ENCODE data around the gene RFNG.
A peak's percentile ranks its signal among the peaks of the same experiment; 100 is the strongest.

RFNG gene

DNA sequence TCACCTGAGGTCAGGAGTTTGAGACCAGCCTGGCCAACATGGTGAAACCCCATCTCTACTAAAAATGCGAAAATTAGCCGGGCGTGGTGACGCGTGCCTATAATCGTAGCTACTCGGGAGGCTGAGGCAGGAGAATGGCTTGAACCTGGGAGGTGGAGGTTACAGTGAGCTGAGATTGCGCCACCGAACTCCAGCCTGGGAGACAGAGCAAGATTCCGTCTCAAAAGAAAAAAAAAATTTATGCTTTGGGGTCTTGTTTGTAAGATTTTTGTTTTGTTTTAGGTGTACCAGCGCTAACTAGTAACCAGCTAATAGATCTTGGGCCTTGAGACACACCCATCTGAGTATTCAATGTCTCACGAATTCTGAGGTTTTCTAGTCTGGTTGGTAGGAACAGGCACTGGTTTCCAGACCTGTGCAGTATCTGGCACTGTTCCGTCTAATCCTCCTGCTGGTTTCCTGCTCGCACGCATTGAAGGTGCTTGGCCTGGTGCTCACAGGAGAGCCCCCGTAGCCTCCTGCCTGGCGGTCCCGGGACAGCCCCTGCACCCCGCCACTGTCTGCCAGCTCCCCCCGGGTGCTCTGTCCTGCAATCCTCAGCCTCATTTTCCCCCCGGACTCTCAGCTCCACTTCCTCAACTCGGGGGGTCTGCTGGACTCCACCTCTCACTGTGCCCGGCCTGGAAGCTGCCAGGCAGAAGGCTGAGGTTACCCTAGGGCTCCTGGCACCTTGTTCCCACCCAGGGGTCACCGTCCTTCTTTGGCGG lies 24.6 kb upstream of the RFNG start:
- WGBS (ENCODE audit: insufficient coverage, insufficient read length): no CpG with 5 or more reads among the region's 25 CpGs
- H3K36me3 ChIP-seq (ENCODE audit: control insufficient read depth, insufficient read depth, low read length): peaks cover 28% of the 10 kb centered on the region
- no peaks in the 10 kb centered on the region for H3K27me3 ChIP-seq (ENCODE audit: control insufficient read depth, insufficient read depth, low read length)
- no peak overlapping the region for H3K4me3 ChIP-seq (ENCODE audit: low read length)
- no peak overlapping the region for H3K27ac ChIP-seq (ENCODE audit: low read length)
- H3K4me1 ChIP-seq (ENCODE audit: control insufficient read depth, insufficient read depth, low read length): peaks cover 1% of the 10 kb centered on the region; the same call in 1 of the 2 replicates
- no peaks in the 10 kb centered on the region for H3K9me3 ChIP-seq (ENCODE audit: control insufficient read depth, insufficient read depth, low read length)
- DNase-seq (ENCODE audit: low read depth, low spot score): no peak

GRCh38 chr17:82073446-82073845 lies 21.8 kb upstream of the RFNG start:
- WGBS (ENCODE audit: insufficient coverage, insufficient read length): no CpG with 5 or more reads among the region's 9 CpGs
- H3K9me3 ChIP-seq (ENCODE audit: control insufficient read depth, insufficient read depth, low read length): no peaks in the 10 kb centered on the region
- no peak for DNase-seq (ENCODE audit: low read depth, low spot score)
- H3K4me3 ChIP-seq (ENCODE audit: low read length): no peak overlapping the region
- peaks cover 1% of the 10 kb centered on the region; the same call in 1 of the 2 replicates for H3K4me1 ChIP-seq (ENCODE audit: control insufficient read depth, insufficient read depth, low read length)
- H3K27ac ChIP-seq (ENCODE audit: low read length): no peak overlapping the region
- peaks cover 5% of the 10 kb centered on the region; the same call in 1 of the 2 replicates for H3K36me3 ChIP-seq (ENCODE audit: control insufficient read depth, insufficient read depth, low read length)
- no peaks in the 10 kb centered on the region for H3K27me3 ChIP-seq (ENCODE audit: control insufficient read depth, insufficient read depth, low read length)

- H3K36me3 ChIP-seq (ENCODE audit: control insufficient read depth, insufficient read depth, low read length): peaks cover 4% of the 10 kb centered on the region; the same call in 1 of the 2 replicates
- WGBS (ENCODE audit: insufficient coverage, insufficient read length): no CpG with 5 or more reads among the region's 6 CpGs
- peaks cover 1% of the 10 kb centered on the region; the same call in 1 of the 2 replicates for H3K4me1 ChIP-seq (ENCODE audit: control insufficient read depth, insufficient read depth, low read length)
- no peak overlapping the region for H3K4me3 ChIP-seq (ENCODE audit: low read length)
- H3K27me3 ChIP-seq (ENCODE audit: control insufficient read depth, insufficient read depth, low read length): no peaks in the 10 kb centered on the region
- DNase-seq (ENCODE audit: low read depth, low spot score): no peak
- no peaks in the 10 kb centered on the region for H3K9me3 ChIP-seq (ENCODE audit: control insufficient read depth, insufficient read depth, low read length)
- no peak overlapping the region for H3K27ac ChIP-seq (ENCODE audit: low read length)
These were observed 21.2 kb upstream of the RFNG start for GRCh38 chr17:82072827-82073226.

DNA sequence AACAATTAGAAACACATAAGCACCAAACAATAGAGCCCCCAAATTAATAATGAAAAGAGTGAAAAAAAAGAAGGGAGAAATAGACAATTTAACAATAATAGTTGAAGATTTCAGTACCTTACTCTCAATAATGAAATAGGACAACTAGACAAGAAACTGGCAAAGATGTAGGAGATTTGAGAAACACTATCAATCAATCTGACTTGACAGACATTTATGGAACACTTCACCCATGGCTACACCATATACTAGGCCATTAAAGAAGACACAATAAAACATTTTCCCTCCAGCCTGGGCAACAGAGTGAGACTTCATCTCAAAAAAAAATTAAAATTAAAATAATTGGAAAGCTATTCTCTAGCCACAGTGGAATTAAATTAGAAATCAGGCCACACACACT lies 19.0 kb upstream of the RFNG start:
- H3K4me3 ChIP-seq (ENCODE audit: low read length): no peak overlapping the region
- H3K4me1 ChIP-seq (ENCODE audit: control insufficient read depth, insufficient read depth, low read length): no peaks in the 10 kb centered on the region
- no peak overlapping the region for H3K27ac ChIP-seq (ENCODE audit: low read length)
- no peaks in the 10 kb centered on the region for H3K9me3 ChIP-seq (ENCODE audit: control insufficient read depth, insufficient read depth, low read length)
- H3K36me3 ChIP-seq (ENCODE audit: control insufficient read depth, insufficient read depth, low read length): no peaks in the 10 kb centered on the region
- no peaks in the 10 kb centered on the region for H3K27me3 ChIP-seq (ENCODE audit: control insufficient read depth, insufficient read depth, low read length)
- no peak for DNase-seq (ENCODE audit: low read depth, low spot score)

- no peaks in the 10 kb centered on the region for H3K9me3 ChIP-seq (ENCODE audit: control insufficient read depth, insufficient read depth, low read length)
- DNase-seq (ENCODE audit: low read depth, low spot score): no peak
- H3K27me3 ChIP-seq (ENCODE audit: control insufficient read depth, insufficient read depth, low read length): no peaks in the 10 kb centered on the region
- no peak within 1 kb of the TSS for H3K27ac ChIP-seq (ENCODE audit: low read length)
- H3K4me1 ChIP-seq (ENCODE audit: control insufficient read depth, insufficient read depth, low read length): peaks cover 3% of the 10 kb centered on the region; the same call in 1 of the 2 replicates
- peaks cover 17% of the 10 kb centered on the region for H3K36me3 ChIP-seq (ENCODE audit: control insufficient read depth, insufficient read depth, low read length)
- peak within 1 kb of the TSS; percentile 79 for H3K4me3 ChIP-seq (ENCODE audit: low read length)
- no CpG with 5 or more reads among the region's 88 CpGs for WGBS (ENCODE audit: insufficient coverage, insufficient read length)
These were observed 14.2 kb upstream of the RFNG start, which contains the start of gene DUS1L for GRCh38 chr17:82065638-82066303. Gene DUS1L (minus strand): TSS chr17:82065804. CDS start chr17:82065059, 745 bp downstream.

DNA sequence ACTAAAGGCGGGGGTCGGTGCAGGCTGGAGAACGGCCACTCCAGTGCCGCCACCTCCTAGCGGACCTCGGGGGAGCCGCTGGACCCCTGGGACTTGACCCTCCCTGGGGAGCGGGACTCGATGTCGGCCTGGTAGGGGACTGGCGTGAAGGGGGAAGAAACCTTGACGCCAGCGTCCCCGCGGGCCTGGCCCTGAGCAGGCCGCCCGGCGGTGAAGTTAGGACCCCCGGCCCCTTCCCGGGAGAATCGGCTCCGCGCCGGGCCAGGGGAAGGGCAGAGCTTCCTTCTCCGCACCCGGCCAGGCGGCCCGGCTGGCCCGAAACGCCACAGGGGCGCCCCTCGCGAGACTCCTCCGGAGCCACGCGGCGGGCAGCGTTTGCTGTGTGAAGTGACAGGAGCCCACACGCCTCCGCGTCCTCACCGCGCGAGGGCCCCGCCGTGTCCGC lies 13.6 kb upstream of the RFNG start:
- Histone ChIP-seq H3K27ac (ENCODE audit: low read length) (no peak overlapping the region), H3K4me3 (ENCODE audit: low read length) (peak overlapping the region; percentile 79), H3K9me3 (ENCODE audit: control insufficient read depth, insufficient read depth, low read length) (no peaks in the 10 kb centered on the region), H3K27me3 (ENCODE audit: control insufficient read depth, insufficient read depth, low read length) (no peaks in the 10 kb centered on the region), H3K36me3 (ENCODE audit: control insufficient read depth, insufficient read depth, low read length) (peaks cover 22% of the 10 kb centered on the region), H3K4me1 (ENCODE audit: control insufficient read depth, insufficient read depth, low read length) (peaks cover 3% of the 10 kb centered on the region; the same call in 1 of the 2 replicates)
- no peak for DNase-seq (ENCODE audit: low read depth, low spot score)
- no CpG with 5 or more reads among the region's 47 CpGs for WGBS (ENCODE audit: insufficient coverage, insufficient read length)

DNA sequence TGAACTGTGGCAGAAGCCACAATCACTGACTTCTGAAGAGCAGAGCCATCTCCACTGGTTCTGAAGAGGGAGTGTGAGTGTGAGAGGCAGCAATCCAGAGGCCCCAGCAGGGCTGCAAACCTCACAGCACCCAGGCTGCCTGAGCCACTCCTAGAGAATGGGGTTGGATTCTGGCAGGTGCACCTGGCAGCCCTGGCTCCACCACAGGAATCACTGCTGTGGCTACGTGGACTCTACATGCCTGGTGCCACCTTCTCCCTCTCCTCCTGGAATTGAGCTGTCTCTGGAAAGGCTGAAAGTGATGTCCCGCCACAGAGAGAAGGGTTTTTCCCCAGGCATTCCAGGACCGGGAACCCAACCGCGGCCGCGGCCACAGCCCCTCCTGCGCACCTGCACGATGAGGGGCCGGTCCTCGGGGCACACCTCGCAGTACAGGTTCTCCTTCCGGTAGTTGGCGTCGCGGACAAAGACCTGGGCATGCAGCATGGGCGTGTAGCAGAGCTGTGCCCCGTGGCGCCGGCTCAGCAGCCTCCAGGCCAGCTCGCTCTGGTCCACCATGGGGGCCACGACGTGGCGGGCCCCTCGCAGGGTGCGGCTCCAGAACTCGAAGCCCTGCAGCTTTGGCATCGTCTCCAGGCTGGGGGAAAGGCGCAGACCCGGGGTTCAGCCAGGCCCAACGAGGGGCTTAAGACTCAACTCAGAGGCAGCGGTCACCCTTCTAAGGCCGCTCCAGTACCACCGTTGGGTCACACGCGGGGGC lies 13.0 kb upstream of the RFNG start:
- WGBS (ENCODE audit: insufficient coverage, insufficient read length): no CpG with 5 or more reads among the region's 36 CpGs
- Histone ChIP-seq H3K4me3 (ENCODE audit: low read length) (peak overlapping the region; percentile 79; the same call in 1 of the 2 replicates), H3K9me3 (ENCODE audit: control insufficient read depth, insufficient read depth, low read length) (no peaks in the 10 kb centered on the region), H3K36me3 (ENCODE audit: control insufficient read depth, insufficient read depth, low read length) (peaks cover 24% of the 10 kb centered on the region), H3K4me1 (ENCODE audit: control insufficient read depth, insufficient read depth, low read length) (peaks cover 3% of the 10 kb centered on the region; the same call in 1 of the 2 replicates), H3K27me3 (ENCODE audit: control insufficient read depth, insufficient read depth, low read length) (no peaks in the 10 kb centered on the region), H3K27ac (ENCODE audit: low read length) (no peak overlapping the region)
- no peak for DNase-seq (ENCODE audit: low read depth, low spot score)

DNA sequence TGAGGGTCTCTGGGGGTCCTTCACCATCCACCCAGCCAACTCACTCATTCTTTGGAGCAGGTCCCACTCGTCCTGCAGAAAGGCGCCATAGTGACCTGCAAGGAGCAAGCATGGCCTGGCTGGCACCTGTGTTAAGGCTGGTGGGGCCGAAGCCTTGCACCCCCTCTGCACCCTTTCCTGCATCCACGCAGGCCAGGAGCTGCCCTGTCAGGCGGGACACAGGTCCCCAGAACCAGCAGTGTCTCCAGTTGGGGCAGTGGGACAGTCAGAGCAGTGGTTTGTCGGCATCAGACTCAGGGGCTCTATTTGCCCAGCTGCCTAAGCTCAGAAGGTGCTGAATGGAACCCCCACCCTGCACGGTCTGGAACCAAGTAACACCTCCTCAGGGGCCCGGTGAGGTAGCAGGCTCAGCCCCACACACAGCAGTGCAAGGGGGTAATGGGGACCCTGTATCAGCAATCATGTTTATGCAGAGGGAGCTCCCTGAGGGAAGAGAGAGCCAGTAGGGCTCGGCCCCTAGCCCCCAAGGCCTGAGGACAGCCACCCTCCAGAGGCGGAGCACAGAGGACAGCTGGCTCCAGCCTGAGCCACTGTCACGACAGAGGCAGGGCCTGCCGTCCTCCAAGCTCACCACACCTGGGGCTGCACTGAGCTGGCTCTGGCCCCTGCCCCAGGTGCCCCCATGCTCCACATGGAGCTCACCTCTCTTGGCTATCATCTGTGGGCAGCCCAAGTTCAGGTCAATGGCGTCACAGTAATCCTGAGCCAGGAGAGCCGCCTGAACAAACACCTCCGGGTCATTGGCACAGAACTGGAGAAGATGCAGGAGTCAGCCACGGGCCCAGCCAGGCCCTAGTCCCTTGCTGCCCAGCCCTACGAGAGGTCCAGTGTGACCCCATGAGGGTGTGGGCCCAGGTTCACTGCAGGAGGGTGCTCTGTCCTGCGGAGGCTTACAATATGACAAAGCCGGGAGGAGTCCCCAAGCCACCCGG lies 12.1 kb upstream of the RFNG start:
- no CpG with 5 or more reads among the region's 20 CpGs for WGBS (ENCODE audit: insufficient coverage, insufficient read length)
- H3K36me3 ChIP-seq (ENCODE audit: control insufficient read depth, insufficient read depth, low read length): peaks cover 28% of the 10 kb centered on the region
- H3K9me3 ChIP-seq (ENCODE audit: control insufficient read depth, insufficient read depth, low read length): no peaks in the 10 kb centered on the region
- no peak for DNase-seq (ENCODE audit: low read depth, low spot score)
- H3K27me3 ChIP-seq (ENCODE audit: control insufficient read depth, insufficient read depth, low read length): no peaks in the 10 kb centered on the region
- H3K27ac ChIP-seq (ENCODE audit: low read length): no peak overlapping the region
- H3K4me3 ChIP-seq (ENCODE audit: low read length): no peak overlapping the region
- peaks cover 3% of the 10 kb centered on the region; the same call in 1 of the 2 replicates for H3K4me1 ChIP-seq (ENCODE audit: control insufficient read depth, insufficient read depth, low read length)

GRCh38 chr17:82062984-82063368 lies 11.4 kb upstream of the RFNG start:
- Histone ChIP-seq H3K27ac (ENCODE audit: low read length) (no peak overlapping the region), H3K27me3 (ENCODE audit: control insufficient read depth, insufficient read depth, low read length) (no peaks in the 10 kb centered on the region), H3K4me3 (ENCODE audit: low read length) (no peak overlapping the region), H3K4me1 (ENCODE audit: control insufficient read depth, insufficient read depth, low read length) (peaks cover 3% of the 10 kb centered on the region; the same call in 1 of the 2 replicates), H3K36me3 (ENCODE audit: control insufficient read depth, insufficient read depth, low read length) (peaks cover 29% of the 10 kb centered on the region), H3K9me3 (ENCODE audit: control insufficient read depth, insufficient read depth, low read length) (no peaks in the 10 kb centered on the region)
- no peak for DNase-seq (ENCODE audit: low read depth, low spot score)
- no CpG with 5 or more reads among the region's 9 CpGs for WGBS (ENCODE audit: insufficient coverage, insufficient read length)
